HCT116 (cell line): ENCODE data around the gene UXS1.

ENCODE experiments used
- CEBPB ChIP-seq: IDR thresholded peaks from 2 replicates; pipeline ENCODE4 v1.6.1; 2012; ENCODE audit warnings: low read depth
- CTCF ChIP-seq, 3 experiments: fragments of 200-600 bp in 1 of 3; sonication (generic) in 1 of 3; IDR thresholded peaks in 2 of 3; conservative IDR thresholded peaks in 1 of 3; 2 replicates each; pipeline ENCODE4 v1.5.1; 2012 to 2017; ENCODE audit warnings: low read depth in 2 of 3, low read length in 2 of 3, antibody characterized with exemption in 1 of 3, borderline replicate concordance in 1 of 3, control low read depth in 1 of 3, mild to moderate bottlenecking in 1 of 3, mixed read lengths in 1 of 3, mixed run types in 1 of 3, moderate library complexity in 1 of 3; ENCODE audit not compliant: insufficient read depth in 1 of 3
- EGR1 ChIP-seq: IDR thresholded peaks from 2 replicates; pipeline ENCODE4 v1.6.1; 2012; ENCODE audit warnings: low read depth
- ELF1 ChIP-seq: IDR thresholded peaks from 2 replicates; pipeline ENCODE4 v1.6.1; 2012; ENCODE audit warnings: low read depth, borderline replicate concordance
- EZH2 ChIP-seq: fragments of 200-600 bp; sonication (generic); IDR thresholded peaks from 2 replicates; pipeline ENCODE4 v1.6.1; 2017; ENCODE audit warnings: antibody characterized with exemption, mixed run types
- EZH2phosphoT487 ChIP-seq: fragments of 200-600 bp; IDR thresholded peaks from 2 replicates; pipeline ENCODE4 v1.6.1; 2018; ENCODE audit warnings: antibody characterized with exemption, borderline replicate concordance
- FOSL1 ChIP-seq: IDR thresholded peaks from 2 replicates; pipeline ENCODE4 v1.6.1; 2012; ENCODE audit warnings: low read depth
- POLR2A ChIP-seq: IDR thresholded peaks from 2 replicates; pipeline ENCODE4 v1.7.0; 2011; ENCODE audit warnings: borderline replicate concordance; ENCODE audit not compliant: insufficient read depth, insufficient read length; ENCODE audit errors: extremely low read depth
- POLR2AphosphoS5 ChIP-seq: IDR thresholded peaks from 2 replicates; pipeline ENCODE4 v1.6.1; 2011; ENCODE audit warnings: mild to moderate bottlenecking, low read depth, low read length, moderate library complexity
- RAD21 ChIP-seq: IDR thresholded peaks from 2 replicates; pipeline ENCODE4 v1.6.1; 2012; ENCODE audit warnings: low read depth, mild to moderate bottlenecking
- REST ChIP-seq: IDR thresholded peaks from 2 replicates; pipeline ENCODE4 v1.6.1; 2012; ENCODE audit warnings: low read depth
- TCF7L2 ChIP-seq: IDR thresholded peaks from 2 replicates; pipeline ENCODE4 v1.7.0; 2011; ENCODE audit warnings: borderline replicate concordance, inconsistent platforms; ENCODE audit not compliant: insufficient read depth, insufficient read length; ENCODE audit errors: extremely low read depth
- ZBTB33 ChIP-seq: IDR thresholded peaks from 2 replicates; pipeline ENCODE4 v1.6.1; 2011; ENCODE audit warnings: mild to moderate bottlenecking, low read length, moderate library complexity; ENCODE audit not compliant: insufficient replicate concordance; ENCODE audit errors: extremely low read depth

GRCh38 chr2:106065268-106065982 is 128.7 kb downstream of the UXS1 start:
- TF ChIP-seq EZH2phosphoT487 (no peak), EZH2 (no peak), POLR2AphosphoS5 (no peak), ZBTB33 (no peak), CTCF (IDR thresholded peaks at IDR 0.05 in 2 of 3, conservative IDR thresholded peaks at IDR 0.05 in 1 of 3; ENCODE audit: borderline replicate concordance in 1 of 3, insufficient read depth in 1 of 3, low read depth in 2 of 3, low read length in 2 of 3) (no peak), POLR2A (no peak), CEBPB (no peak), RAD21 (no peak), EGR1 (no peak), REST (no peak), TCF7L2 (no peak), FOSL1 (no peak), ELF1 (no peak)
